ENCODE data around the gene TPRG1L.

DNA sequence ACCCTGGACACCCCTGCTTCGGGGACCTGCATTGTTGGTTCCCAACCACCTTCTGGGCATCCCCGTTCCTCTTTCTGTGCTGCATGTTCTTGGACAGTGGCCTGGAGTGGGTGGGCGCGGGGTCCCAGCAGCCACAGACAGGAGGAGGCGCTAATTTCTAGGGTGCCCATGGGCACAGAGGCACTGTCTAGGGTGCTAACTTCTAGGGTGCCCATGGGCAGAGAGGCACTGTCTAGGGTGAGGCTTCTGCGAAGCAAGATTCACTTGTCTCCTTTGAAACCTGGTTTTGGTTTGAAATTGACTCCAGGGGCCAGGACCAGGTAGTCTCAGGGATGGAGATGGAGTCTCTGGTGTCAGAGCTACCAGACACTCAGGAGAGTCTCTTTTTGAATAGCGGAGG lies 12.7 kb upstream of the TPRG1L start:
- TF ChIP-seq, protein P1, sequence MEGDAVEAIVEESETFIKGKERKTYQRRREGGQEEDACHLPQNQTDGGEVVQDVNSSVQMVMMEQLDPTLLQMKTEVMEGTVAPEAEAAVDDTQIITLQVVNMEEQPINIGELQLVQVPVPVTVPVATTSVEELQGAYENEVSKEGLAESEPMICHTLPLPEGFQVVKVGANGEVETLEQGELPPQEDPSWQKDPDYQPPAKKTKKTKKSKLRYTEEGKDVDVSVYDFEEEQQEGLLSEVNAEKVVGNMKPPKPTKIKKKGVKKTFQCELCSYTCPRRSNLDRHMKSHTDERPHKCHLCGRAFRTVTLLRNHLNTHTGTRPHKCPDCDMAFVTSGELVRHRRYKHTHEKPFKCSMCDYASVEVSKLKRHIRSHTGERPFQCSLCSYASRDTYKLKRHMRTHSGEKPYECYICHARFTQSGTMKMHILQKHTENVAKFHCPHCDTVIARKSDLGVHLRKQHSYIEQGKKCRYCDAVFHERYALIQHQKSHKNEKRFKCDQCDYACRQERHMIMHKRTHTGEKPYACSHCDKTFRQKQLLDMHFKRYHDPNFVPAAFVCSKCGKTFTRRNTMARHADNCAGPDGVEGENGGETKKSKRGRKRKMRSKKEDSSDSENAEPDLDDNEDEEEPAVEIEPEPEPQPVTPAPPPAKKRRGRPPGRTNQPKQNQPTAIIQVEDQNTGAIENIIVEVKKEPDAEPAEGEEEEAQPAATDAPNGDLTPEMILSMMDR (IDR thresholded peaks at IDR 0.05; ENCODE audit: insufficient read depth, low read depth, low read length) = no peak
- no peak for TF ChIP-seq EZH2 (IDR thresholded peaks at IDR 0.05; ENCODE audit: insufficient read depth, low read length)
